ENCODE data around the gene COPS8.

The COPS8 gene

DNA sequence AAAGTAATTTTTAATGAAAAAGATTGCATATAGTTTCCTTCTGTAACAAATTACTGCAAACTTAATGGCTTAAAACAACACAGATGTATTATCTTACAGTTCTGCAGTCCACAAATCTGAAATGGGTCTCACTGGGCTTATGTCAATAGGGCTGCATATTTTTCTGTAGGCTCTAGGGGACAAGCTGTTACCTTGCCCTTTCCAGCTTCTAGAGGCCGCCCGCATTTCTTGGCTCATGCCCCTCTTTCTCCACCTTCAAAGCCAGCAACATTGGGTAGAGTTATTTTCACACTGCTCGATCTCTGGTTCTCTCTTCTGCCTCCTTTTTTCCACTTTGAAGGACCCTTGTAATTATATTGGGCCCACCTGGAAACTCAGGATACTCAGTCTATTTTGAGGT, 16.7 kb downstream of the COPS8 start:
- no peak for DNase-seq

DNA sequence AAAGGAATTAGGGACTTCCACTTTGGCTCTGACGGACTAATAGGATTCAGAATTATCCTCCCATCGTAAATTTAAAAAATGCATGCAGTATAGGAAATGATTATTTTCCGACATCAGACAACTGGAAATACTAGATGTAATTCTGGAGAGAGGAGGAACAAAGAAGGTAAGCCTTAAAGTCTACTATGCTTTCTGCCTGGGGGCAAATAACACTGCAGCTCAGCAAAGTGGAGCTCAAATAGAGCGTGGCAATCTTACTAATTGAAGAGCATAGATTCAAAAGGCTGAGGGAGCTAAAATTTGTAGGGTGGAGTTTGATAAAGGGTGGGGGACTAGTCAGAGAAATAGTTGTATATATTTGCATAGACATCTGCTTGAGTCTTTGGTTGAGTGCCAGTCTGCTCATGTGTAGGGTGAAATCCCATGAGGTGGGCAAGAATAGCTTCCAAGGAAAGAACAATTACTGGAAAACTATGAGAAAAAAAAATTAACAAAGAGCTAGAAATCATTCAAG, 23.8 kb downstream of the COPS8 start:
- DNase-seq, result no peak

DNA sequence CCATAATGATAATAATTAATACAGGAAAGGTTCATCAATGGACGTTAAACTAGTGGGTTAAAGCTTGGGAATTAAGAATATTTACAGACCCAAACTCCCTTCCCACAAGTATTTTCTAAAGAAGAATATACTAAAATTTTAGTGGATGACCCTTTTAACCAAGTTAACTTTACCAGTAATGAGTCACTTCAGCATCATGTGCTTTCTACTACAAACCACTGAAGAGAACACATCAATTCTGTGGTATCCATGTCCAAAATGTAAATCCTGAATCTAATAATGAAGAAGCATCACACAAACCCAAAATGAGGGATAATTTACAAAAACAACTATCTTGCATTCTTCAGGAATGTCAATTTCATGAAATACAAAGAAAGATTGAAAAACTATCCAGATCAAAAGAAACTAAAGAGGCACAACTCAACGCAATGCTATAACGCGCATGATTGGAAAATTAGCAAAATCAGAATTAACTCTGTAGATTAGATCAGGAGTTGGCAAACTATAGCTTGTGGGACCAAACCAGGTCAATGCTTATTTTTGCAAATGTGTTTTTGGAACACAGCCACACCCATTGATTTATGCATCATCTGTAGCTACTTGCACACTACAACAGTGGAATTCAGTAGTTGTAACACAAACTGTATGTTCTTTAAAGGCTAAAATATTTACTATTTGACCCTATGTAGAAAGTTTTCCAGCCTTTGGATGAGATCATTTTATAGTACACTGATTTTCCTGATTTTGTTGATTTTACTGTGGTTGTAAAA, 27.5 kb downstream of the COPS8 start:
- no peak for DNase-seq

DNA sequence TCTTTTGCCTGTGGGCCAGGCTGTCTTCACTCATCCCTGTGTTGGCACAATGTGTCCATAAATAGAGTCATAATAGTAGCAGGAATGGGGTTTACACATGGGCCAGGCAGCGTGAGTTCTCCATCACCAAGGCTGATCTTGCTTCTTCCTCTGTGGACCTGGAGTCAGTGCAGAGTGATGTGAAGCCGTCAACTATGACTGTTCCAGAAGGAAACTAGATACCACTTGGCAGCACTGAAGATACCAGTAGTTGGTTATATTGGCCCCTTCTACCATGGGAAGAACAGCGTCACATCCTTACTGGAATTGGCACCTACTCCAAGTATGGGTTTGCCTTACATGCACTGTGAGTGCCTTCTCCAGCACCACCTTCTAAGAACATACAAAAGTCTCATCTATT, 30.2 kb downstream of the COPS8 start:
- DNase-seq, result no peak

DNA sequence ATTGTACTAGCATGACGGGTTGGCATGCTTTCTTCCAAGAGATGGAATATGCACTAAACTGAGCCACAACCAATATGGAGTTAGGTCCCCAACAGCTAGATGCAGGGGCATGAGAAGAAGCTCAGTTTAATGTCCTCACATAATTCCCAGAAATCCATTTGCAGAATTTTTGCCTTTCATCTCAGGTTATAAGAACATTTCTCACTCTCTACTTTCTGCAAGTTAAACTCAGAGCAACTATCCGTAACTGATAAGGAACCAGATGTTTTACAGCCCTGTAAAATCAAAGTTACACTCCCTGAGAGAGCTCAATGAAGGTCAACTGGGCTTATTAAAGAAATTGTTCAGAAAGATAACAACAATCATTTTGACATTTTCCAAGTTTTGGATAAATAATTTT, 30.7 kb downstream of the COPS8 start:
- DNase-seq, result no peak

DNA sequence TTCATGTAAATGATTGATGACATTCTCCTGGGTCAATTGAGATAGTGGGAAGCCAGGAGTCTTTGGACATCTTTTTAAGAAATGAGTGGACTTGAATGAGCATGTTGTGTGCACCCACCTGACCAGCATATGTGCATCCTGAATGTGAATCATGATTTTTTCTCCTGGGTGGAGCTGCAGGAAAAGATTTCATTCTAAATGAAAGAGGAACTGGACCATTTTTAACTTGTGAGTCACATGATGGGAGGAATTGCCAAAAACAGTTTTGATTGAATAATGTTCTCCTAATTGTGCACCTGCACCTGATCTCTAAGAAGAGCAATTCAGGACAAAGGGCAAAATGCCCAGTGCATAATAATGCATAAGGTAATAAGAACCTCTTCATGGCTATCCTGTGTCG, 32.3 kb downstream of the COPS8 start:
- DNase-seq, result no peak

DNA sequence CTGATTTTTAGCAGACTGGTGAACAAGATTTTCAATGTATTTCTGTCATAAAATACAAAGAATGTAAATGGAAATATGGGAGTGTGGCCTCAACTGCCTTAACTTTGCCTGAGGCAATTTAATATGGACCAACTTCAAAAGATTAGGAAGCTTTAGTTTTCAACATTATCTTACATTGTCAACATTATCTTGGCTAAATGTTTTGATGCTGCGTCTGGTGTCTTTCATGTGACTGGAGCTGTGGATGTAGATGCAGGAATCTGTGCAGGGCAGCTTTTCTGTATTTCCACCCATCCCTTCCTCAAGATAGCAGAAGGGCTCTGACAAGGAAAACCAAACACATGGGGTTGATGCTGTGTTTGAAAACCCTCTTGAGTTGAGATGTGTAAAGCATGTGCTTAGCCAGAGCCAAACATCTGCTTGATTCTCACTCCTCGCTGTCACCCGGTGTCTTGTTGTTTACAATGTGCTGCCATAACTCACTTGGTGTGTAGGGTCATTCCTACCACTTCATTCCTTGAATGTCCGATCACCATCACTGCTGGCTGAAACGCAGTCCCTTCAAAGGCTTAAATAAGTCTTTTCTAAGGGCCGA, 33.0 kb downstream of the COPS8 start:
- no peak for DNase-seq

DNA sequence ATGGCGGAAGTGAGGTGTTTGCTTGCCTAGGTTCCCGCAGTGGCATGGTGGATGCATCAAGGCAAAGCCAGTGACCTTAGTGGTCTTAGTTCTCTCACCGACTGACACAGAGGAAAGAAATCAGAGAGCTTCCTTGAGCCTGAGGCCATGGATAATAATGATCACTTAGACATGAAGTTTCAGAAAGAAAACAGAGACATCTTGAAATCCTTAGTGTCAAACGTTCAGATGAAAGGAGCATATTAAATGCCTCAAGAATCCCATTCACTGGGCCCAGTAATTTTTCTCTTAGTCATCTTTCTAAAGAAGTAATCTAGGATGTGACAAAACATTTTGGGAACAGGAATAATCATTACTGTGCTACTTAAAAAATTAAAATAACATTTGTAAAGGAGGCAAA, 35.2 kb downstream of the COPS8 start:
- no peak for DNase-seq

DNA sequence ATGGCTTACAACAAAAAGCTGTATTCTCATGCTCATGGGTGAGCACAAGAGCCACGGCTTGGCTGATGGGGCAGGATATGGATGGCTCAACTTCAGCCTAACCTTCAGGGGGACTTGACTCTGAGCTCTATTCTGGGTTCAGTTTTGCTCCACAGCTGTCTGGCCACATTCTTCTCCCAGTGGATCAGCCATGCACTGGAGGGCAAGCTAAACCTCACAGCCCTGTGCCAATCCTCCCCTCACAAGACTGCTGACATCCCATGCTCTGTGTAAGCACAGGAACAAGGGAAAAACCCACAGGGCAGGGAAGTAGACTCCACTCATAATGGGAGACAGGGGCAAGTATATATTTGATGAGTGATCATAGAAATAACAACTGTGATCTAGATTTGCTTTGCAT, 35.6 kb downstream of the COPS8 start:
- DNase-seq, result no peak

DNA sequence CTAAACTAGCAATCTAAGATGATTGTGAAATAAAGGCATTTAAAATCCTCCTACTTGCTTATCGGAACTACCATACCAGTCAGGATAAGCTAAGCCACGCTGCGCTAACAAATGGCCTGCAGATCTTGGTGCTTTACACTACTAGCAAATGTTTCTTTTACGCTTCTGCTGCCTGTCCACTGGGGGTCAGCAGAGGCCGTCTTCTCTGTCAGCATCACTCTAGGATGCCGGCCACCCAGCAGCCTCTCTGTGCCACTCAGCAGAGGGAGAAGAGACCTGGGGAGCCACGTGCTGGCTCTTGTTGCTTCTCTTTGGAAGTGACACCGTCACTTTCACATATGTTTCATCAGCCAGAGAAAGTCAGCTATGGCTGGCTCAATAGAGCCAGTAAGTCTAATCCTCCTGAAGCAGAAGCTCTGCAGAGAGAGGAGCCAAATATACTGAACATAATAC, 36.6 kb downstream of the COPS8 start:
- DNase-seq, result peak; percentile 22

DNA sequence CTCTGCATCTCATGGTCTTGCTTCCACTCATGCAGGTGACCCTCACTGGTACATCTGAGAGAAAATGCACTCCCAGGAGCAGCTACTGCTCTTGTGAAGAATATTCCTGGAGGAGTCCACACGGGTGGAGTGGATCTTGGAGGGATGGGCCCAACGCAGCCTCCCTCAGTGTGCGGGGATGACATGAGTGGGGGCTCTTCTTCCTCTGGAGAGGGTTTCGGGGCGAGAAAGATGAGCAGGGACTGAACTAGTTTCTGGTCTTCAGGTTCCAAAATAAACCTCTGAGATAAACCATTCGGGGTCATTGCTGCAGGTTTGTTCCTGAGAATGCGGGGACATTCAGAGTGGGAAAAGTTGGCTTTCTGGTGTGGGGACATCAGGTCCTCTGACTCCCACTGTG, 39.1 kb downstream of the COPS8 start:
- no peak for DNase-seq

DNA sequence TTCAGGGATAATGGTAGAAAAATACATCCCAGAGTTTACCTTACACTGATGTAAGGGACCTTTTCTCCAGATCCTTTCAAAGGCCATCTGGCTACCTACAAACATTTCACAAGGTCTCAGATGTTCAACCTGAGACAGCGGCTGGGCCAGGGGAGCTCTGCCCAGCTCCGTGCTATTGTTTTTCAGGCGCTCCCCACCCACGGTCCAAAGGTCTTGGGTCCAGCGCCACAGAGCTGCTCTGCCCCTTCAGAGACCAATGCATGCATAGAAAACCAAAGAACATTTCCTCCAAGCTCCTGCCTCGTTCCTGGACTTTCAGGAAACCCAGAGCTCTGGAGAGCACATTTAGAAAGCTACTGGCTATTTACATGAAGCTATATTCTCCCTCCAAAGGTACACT, 40.3 kb downstream of the COPS8 start:
- DNase-seq, result no peak

DNA sequence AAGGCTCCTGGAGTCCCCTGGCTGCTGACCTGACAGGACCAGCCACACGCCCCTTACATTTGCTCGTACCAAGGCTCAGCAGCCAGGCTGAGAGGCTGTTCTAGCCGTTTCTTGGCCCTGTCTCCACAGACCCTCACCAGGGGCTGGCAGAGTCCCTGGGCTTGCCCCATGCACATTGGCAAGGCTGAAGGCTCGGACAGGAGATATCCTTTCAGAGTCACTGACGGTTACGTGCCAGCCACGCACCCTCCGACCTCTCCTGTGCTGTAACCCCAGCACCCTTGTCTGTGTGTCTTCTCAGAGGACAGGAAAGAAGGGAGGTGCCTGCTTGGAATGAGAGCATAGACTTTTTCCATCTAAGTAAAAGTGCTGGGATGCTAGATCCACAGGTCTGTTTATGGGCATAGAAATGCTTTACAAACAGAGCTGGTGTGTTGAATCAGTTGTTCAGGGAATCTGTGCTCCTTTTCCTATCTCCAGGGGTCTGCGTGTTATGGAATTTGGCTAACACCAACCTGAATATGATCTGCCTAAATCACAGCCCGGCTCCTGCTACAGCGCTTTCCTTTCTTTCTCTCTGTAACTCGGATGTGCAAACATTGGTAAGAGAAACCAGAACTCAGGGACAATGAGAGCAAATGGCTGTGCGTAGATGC, 41.0 kb downstream of the COPS8 start:
- DNase-seq, result no peak

DNA sequence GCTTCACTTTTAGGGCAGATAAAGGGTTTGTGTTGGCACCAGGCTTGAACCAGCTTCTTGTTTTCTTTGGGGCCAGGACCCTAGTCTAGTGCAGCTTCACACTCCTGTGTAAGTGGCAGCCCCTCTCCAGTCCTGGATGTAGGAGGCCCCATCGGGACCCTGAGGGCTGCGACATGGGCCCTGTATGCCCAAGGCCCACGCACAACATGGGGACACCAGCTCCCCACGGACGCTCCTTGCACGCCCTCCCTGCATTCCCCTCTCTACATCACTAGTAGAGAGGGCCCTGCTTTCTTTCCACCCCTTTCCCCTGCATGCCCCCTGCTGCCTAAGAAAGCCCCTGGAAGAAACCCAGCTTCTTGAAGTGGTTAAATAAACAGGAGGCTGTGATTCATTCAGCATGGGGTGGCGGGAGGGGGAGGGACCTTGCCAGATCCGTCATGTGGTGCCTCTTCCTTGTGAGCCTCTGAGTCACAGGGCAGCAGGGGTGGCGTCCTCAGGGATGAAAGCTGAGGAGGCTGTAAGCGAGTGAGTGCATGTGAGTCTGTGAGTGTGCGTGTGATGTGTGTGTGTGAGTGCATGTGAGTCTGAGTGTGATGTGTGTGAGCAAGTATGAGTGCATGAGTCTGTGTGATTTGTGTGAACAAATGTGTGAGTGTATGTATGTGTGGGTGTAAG, 42.5 kb downstream of the COPS8 start:
- no peak for DNase-seq

DNA sequence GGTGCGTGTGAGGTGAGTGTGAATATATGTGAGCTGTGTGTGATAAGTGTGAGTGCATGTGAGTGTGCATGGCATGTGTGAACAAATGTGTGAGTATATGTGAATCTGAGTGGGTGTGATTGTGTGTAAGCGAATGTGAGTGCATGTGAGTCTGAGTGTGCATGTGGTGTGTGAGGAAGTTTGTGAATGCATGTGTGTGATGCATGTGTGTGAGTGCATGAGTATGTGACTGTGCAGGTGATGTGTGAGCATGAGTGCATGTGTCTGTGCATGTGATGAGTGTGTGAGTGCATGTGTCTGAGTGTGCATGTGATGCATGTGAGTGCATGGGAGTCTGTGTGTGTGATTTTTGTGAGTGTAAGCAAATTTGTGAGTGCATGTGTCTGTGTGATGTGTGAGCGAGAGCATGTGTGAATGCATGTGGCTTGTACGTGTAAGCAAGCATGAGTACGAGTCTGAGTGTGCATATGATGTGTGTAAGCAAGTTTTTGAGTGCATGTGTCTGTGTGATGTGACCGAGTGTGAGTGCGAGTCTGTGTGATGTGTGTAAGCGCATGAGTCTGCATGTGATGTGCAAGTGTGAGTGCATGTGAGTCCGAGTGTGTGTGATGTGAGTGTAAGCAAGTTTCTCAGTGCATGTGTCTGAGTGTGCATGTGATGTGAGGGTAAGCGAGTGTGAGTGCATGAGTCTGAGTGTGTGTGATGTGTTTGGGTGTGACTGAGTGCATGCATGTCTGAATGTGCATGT, 43.3 kb downstream of the COPS8 start:
- DNase-seq, result no peak

DNA sequence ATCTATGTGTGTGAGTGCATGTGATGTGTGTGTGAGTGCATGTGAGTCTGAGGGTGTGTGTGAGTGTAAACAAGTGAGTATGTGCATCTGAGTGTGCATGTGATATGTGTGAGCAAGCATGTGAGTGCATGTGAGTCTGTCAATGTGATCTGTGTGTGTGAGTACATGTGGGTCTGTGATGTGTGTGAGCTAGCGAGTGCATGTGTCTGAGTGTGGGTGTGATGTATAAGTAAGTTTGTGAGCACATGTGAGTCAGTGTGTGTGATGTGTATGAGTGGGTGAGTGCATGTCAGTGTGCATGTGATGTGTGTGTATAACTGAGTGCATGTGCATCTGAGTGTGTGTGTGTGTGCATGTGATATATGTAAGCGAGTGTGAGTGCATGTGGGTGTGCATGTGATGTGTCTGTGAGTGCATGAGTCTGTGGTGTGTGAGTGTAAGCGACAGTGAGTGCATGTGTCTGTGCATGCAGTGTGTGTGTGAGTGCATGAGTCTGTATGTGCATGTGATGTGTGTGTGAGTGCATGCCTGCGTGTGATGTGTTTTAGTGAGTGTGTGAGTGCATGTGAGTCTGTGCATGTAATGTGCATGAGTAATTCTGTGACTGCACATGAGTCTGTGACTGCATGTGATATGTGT, 44.1 kb downstream of the COPS8 start:
- no peak for DNase-seq

DNA sequence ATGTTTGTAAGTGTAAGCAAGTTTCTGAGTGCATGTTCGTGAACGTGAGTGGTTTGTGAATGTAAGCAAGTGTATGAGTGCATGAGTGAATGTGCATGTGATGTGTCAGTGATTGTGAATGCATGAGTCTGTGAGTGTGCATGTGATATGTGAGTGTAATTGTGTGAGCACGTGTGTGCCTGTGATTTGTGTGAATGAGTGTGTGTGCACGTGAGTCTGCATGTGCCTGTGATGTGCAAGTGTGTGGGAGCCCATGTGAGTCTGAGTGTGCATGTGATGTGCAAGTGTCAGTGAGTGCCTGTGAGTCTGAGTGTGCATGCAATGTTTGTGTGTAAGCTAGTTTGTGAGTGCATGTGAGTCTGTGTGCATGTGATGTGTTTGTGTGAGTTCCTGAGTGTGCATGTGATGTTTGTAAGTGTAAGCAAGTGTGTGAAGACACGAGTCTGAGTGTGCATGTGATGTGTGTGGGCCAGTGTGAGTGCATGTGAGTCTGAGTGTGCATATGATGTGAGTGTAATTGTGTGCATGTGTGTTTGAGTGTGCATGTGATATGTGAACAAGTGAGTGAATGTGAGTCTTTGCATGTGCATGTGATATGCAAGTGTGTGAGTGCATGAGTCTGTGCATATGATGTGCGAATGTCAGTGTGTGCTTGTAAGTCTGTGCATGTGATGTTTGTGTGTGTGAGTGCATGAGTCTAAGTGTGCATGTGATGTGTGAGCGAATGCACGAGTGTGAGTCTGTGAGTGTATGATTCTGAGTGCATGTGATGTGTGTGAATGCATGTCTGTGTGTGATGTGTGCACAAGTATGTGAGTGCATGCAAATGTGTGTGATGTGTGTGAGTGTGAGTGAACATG, 45.1 kb downstream of the COPS8 start:
- DNase-seq, result no peak

DNA sequence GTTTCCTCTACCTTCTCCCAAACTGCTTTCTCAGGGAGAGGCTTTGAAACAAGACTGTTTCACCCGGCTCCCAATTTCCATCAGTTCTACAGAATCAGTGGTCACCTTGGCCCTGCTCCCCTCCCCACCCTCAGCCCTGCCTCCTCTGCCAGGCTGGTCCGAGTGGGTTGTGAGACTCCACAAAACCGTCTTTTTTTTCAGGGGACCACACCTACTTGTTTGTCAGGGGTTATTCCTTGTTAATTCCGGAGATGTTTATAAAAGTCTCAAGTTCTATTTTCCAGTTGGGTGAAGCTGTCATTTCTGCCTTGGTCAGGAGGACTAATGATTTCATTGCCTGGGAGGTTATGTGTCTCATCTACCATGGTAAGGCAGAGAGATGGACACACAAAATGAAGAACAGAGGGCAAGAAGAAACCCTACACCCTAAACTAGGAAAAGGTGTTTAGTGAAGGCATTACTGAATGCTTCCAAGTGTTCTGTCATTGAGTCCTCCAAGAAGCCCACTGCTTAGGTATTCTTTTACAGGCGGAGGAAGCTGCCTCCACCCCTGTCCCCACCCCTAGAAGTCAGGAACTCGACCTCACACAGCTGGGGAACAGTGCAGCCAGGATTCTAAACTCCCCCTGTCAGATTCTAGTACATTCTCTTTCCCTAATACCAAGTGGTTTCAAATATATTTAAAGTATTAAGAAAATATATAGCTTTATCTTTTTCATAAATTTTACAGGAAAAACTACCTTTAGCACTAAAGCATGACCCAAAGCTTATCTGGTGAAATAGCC, 46.3 kb downstream of the COPS8 start:
- no peak for DNase-seq

DNA sequence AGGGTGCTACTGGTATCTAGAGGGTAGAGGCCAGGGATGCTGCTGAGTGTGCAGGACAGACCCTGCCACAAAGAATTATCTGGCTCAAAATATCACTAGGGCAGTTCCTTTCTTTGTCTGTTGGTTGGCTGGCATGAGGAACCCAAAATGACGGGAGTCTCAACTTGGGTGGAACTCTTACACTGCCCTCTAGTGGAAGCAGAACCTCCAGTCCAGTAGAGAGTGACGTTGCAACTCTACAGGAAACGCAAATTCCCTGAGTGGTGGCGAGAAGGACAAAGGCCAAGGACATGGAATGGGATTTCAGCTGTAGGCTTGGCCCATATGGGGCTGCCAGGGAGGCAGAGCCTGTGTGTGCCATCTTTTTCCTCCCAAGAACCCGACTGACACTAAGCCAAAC, 47.1 kb downstream of the COPS8 start:
- DNase-seq, result no peak
